Stimulated activated naive CD8-positive, alpha-beta T cell treated with anti-CD3 and anti-CD28 coated beads, Interleukin-15, amount 100 ng/mL, for 72 hours (primary cell): ENCODE measurements around the gene POLA1.
A peak's percentile ranks its signal among the peaks of the same experiment; 100 is the strongest.

Experiments
- ATAC-seq: fragments of 150-1000 bp; cut with Tn5 transposase; 2 replicates; pipeline ENCODE4 v1.10.0; 2021; ENCODE audit warnings: mild to moderate bottlenecking, moderate library complexity
- DNase-seq, 2 donors: peaks; one replicate each; pipeline ENCODE4 v3.0.0; 2021 to 2022
- H3K27ac Mint-ChIP-seq, 2 donors: one replicate each; pipeline ENCODE4 v1.8.0; 2022; ENCODE audit warnings: mild to moderate bottlenecking in 2 of 2, mixed read lengths in 2 of 2, moderate library complexity in 2 of 2
- H3K27me3 Mint-ChIP-seq: one replicate; pipeline ENCODE4 v1.8.0; 2022; ENCODE audit warnings: mixed read lengths
- H3K4me1 Mint-ChIP-seq: one replicate; pipeline ENCODE4 v1.8.0; 2022; ENCODE audit warnings: mild to moderate bottlenecking, mixed read lengths
- H3K4me3 Mint-ChIP-seq, 2 donors: one replicate each; pipeline ENCODE4 v1.8.0; 2022; ENCODE audit warnings: mild to moderate bottlenecking in 2 of 2, mixed read lengths in 2 of 2, moderate library complexity in 1 of 2
- H3K9me3 Mint-ChIP-seq, 2 donors: one replicate each; pipeline ENCODE4 v1.8.0; 2022; ENCODE audit warnings: mixed read lengths in 2 of 2

POLA1 gene

GRCh38 chrX:24673424-24673823 lies 20.3 kb upstream of the POLA1 start:
- Mint-ChIP-seq H3K4me1 (no peaks in the 10 kb centered on the region), H3K27ac (no peak overlapping the region), H3K9me3 (no peaks in the 10 kb centered on the region), H3K4me3 (no peak overlapping the region), H3K27me3 (no peaks in the 10 kb centered on the region)
- ATAC-seq (no peak), DNase-seq (no peak)

DNA sequence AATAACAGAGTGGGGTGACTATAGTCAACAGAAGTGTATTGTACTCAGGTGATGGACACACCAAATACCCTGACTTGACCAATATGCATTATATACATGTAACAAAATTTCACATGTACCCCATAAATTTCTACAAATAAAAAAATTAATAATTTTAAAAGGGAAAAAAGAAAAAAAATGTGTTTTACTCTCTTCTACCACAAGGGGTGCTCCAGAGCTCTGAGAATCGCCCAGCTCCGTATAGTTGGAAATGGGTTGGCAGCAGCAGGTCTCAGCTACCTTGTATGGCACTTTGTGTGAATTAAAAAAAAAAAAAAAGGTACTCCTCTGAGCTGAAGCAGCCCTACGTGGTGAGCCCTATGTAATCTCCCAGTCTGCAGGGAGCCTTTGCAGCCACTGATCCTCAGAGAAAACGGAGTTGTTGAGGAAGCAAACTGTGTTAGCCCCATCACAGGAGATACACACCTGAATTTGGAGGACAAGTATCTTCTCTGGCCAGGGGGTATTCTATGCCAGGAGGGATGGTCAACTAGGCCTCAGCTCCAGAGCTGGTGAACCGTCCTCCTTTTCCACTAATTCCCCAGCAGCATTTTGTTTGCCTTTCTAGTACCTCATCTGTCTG lies 17.2 kb upstream of the POLA1 start:
- ATAC-seq = peak; percentile 48
- DNase-seq = no peak
- Mint-ChIP-seq H3K4me1 (peaks cover 1% of the 10 kb centered on the region), H3K27me3 (no peaks in the 10 kb centered on the region), H3K9me3 (no peaks in the 10 kb centered on the region), H3K27ac (no peak overlapping the region), H3K4me3 (no peak overlapping the region)

GRCh38 chrX:24682739-24683432 lies 10.8 kb upstream of the POLA1 start:
- H3K27me3 Mint-ChIP-seq = no peaks in the 10 kb centered on the region
- H3K4me3 Mint-ChIP-seq = peak overlapping the region; percentile 21 to 39
- H3K27ac Mint-ChIP-seq = peak overlapping the region; percentile 65 to 71
- DNase-seq (peak; percentile 43 to 69), ATAC-seq (peak; percentile 99)
- H3K9me3 Mint-ChIP-seq = peaks cover 4 to 16% of the 10 kb centered on the region in 2 donors
- peaks cover 22% of the 10 kb centered on the region for H3K4me1 Mint-ChIP-seq

DNA sequence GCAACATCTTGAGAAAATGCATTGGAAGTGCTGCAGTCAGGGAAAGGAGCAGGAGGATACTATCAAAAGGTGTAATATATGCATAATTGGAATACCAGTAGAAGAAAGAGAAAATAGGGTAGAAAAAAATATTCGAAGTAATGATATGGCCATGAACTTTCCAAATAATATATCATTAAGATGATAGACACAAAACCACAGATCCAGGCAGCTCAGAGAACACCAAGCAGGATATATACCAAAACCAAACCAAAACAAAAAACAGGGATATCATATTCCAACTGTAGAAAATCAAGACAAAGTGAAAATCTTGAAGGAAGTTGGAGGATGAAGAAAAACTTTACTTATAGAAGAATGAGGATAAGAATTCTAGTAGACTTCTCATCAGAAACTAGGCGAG lies 9.7 kb upstream of the POLA1 start:
- ATAC-seq (no peak), DNase-seq (no peak)
- H3K9me3 Mint-ChIP-seq = peaks cover 4 to 16% of the 10 kb centered on the region in 2 donors
- no peak overlapping the region for H3K27ac Mint-ChIP-seq
- H3K4me1 Mint-ChIP-seq = peaks cover 22% of the 10 kb centered on the region
- no peaks in the 10 kb centered on the region for H3K27me3 Mint-ChIP-seq
- no peak overlapping the region for H3K4me3 Mint-ChIP-seq

- Mint-ChIP-seq H3K4me3 (no peak overlapping the region), H3K27ac (no peak overlapping the region), H3K4me1 (peaks cover 14% of the 10 kb centered on the region), H3K9me3 (no peaks in the 10 kb centered on the region), H3K27me3 (no peaks in the 10 kb centered on the region)
- no peak for ATAC-seq
- DNase-seq = no peak
Observed at GRCh38 chrX:24692305-24692704, 1.4 kb upstream of the POLA1 start.

DNA sequence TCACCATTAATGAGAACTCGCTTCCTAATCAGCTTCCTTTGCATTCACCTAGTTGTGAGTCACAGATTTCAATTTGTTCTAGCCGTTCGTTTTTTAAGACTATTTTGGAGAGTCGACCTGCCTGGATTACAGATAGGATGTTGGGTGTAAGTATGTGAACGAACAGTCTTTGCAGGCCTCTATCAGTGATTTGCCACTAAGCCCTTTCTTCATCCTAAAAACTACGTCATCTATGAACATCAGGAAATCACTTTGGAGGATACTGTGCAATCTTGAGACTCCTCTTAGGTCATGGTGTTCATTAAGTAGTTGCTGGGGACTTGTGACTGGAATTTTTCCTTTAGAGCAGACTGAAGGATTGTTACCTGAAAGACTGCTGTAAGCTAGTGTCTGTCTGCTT lies 1.1 kb downstream of the POLA1 start:
- no peak overlapping the region for H3K27ac Mint-ChIP-seq
- peaks cover 14% of the 10 kb centered on the region for H3K4me1 Mint-ChIP-seq
- no peaks in the 10 kb centered on the region for H3K27me3 Mint-ChIP-seq
- H3K4me3 Mint-ChIP-seq = peak overlapping the region; percentile 83 to 96
- ATAC-seq (no peak), DNase-seq (no peak)
- H3K9me3 Mint-ChIP-seq = no peaks in the 10 kb centered on the region

- no peak overlapping the region for H3K4me3 Mint-ChIP-seq
- no peak for ATAC-seq
Observed at GRCh38 chrX:24696294-24696693, 2.6 kb downstream of the POLA1 start.

DNA sequence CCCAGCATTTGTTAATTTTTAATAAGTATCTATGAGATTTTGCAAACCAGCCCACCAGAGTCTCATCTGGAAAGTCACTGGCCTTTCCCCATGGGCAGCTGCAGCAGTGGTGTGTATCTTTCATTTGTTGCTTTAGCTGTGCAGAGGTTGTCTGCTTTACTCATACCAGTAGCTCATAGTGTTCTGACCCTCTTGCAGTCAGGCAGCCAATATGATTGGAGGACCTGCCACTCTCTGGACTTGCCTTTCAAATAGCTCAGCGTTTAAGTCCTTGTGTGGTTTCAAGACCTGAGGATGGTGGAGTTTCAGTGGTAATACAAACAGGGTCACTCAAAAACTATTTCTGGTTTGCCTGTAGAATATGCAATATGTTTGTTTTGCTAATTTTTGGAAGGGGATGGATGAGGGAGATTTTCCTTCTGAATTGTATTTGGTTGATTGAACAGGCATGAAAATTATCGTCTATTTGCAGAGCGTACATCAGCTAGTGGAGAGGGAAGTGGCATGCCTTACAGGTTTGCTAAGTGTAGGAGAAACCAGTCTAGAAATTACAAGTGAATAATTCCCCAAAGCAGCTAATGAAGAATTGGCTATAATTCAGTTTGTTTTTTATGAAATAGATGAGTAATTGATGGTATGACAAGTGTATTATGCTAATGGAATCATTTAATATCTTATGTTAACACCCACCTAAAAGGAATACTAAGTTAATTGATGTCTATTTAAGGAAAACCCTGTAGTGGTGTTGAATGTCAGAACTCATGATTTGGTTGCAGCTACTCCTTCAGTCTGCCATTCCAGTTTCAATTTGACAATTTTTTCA lies 8.9 kb downstream of the POLA1 start:
- Mint-ChIP-seq H3K4me3 (no peak overlapping the region), H3K27ac (no peak overlapping the region), H3K27me3 (no peaks in the 10 kb centered on the region), H3K9me3 (no peaks in the 10 kb centered on the region), H3K4me1 (peaks cover 6% of the 10 kb centered on the region)
- ATAC-seq = peak; percentile 50
- no peak for DNase-seq

More at GRCh38 chrX:24696294-24696693, 2.6 kb downstream of the POLA1 start:
- Mint-ChIP-seq H3K27ac (no peak overlapping the region), H3K4me1 (peaks cover 14% of the 10 kb centered on the region), H3K27me3 (no peaks in the 10 kb centered on the region), H3K9me3 (no peaks in the 10 kb centered on the region)
- DNase-seq = no peak

- Mint-ChIP-seq H3K4me3 (no peak overlapping the region), H3K4me1 (peaks cover 6% of the 10 kb centered on the region), H3K27me3 (no peaks in the 10 kb centered on the region), H3K9me3 (no peaks in the 10 kb centered on the region), H3K27ac (no peak overlapping the region)
- no peak for ATAC-seq
- no peak for DNase-seq
Observed at GRCh38 chrX:24703185-24703494, 9.4 kb downstream of the POLA1 start.

GRCh38 chrX:24718771-24719170 lies 25.1 kb downstream of the POLA1 start:
- Mint-ChIP-seq H3K27me3 (no peaks in the 10 kb centered on the region), H3K4me1 (no peaks in the 10 kb centered on the region), H3K9me3 (no peaks in the 10 kb centered on the region), H3K27ac (peak overlapping the region in 1 of 2 donors; percentile 60), H3K4me3 (no peak overlapping the region)
- DNase-seq (no peak), ATAC-seq (no peak)

- Mint-ChIP-seq H3K4me3 (no peak overlapping the region), H3K4me1 (no peaks in the 10 kb centered on the region), H3K27me3 (no peaks in the 10 kb centered on the region), H3K27ac (no peak overlapping the region), H3K9me3 (no peaks in the 10 kb centered on the region)
- ATAC-seq (no peak), DNase-seq (no peak)
Observed at GRCh38 chrX:24720036-24720435, 26.3 kb downstream of the POLA1 start.

DNA sequence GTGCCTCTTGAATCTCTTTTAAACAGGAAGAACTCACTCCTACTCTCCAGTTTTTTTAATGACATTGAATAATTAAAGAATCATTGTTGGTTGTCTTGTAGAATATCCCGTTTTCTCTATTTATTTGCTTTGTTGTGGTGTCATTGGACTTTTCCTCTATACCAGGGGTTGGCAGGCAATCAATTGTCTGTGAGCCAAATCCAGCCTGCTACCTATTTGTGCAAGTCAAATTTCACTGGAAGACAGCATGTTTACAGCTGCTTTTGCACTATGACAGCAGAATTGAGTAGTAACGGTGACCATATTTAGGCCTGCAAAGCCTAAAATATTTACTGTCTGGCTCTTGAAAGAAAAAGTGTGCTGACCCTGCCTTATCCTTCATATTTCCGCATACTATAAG lies 34.8 kb downstream of the POLA1 start:
- no peaks in the 10 kb centered on the region for H3K4me1 Mint-ChIP-seq
- no peaks in the 10 kb centered on the region for H3K9me3 Mint-ChIP-seq
- H3K27me3 Mint-ChIP-seq = no peaks in the 10 kb centered on the region
- H3K27ac Mint-ChIP-seq = no peak overlapping the region
- ATAC-seq (no peak), DNase-seq (no peak)
- no peak overlapping the region for H3K4me3 Mint-ChIP-seq

DNA sequence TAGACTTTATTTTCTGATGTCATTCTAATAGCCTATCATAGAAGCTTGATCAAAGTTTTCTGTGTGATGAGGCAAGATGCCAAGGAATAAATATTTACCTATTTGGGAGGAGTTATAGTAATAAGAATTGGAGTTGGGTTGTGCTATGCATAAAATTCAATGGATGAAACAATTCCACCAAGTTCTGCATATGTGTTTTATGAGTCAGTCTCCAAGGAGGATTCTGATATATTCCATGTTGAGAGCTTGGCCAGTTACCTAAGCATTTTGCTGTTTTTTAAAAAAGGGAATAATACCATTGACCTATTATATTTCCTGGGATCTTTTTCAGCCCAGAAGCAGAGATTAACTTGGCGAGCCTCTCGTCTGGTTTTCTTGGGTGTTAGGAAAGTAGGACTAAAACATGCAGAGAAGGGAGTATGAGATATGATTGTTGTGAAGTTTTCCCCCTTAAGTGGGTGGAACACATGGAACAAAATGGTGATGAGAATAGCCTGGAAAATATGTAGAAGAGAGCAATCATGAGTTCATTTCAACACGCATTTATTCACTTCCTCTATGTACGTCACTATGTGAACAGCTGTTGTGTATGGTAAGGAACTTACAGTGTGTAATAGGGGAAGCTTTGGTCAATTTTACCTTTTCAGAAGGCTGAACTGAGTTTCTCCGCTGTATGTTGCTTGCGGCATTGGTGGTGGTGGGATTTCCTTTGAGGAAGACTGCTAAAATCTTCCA lies 39.2 kb downstream of the POLA1 start:
- ATAC-seq (no peak), DNase-seq (no peak)
- H3K4me3 Mint-ChIP-seq = no peak overlapping the region

DNA sequence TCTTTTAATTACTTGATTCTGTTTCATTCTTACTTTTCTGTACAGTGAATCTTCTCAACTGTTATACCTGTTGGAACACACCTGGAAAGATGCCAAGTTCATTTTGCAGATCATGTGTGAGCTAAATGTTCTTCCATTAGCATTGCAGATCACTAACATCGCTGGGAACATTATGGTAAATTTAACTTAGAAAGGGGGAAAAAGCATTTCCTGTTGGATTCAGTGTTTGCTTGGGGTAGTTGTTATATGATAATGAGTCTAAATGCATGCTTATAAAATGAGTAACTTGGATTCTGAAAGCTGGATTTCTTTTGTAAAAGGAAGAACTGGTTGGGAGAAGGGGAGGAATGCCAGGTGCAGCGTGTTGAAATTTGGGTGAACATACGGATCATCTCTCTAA lies 47.6 kb downstream of the POLA1 start:
- ATAC-seq (no peak), DNase-seq (no peak)
- Mint-ChIP-seq H3K4me1 (no peaks in the 10 kb centered on the region), H3K27ac (no peak overlapping the region), H3K4me3 (no peak overlapping the region), H3K27me3 (no peaks in the 10 kb centered on the region), H3K9me3 (no peaks in the 10 kb centered on the region)

More for the DNA sequence above, 39.2 kb downstream of the POLA1 start:
- H3K27me3 Mint-ChIP-seq = no peaks in the 10 kb centered on the region
- H3K4me1 Mint-ChIP-seq = no peaks in the 10 kb centered on the region
- H3K9me3 Mint-ChIP-seq = no peaks in the 10 kb centered on the region
- H3K27ac Mint-ChIP-seq = no peak overlapping the region

GRCh38 chrX:24748196-24748595 lies 54.5 kb downstream of the POLA1 start:
- Mint-ChIP-seq H3K9me3 (no peaks in the 10 kb centered on the region), H3K27ac (no peak overlapping the region), H3K27me3 (no peaks in the 10 kb centered on the region), H3K4me1 (no peaks in the 10 kb centered on the region), H3K4me3 (no peak overlapping the region)
- no peak for DNase-seq
- ATAC-seq = no peak

DNA sequence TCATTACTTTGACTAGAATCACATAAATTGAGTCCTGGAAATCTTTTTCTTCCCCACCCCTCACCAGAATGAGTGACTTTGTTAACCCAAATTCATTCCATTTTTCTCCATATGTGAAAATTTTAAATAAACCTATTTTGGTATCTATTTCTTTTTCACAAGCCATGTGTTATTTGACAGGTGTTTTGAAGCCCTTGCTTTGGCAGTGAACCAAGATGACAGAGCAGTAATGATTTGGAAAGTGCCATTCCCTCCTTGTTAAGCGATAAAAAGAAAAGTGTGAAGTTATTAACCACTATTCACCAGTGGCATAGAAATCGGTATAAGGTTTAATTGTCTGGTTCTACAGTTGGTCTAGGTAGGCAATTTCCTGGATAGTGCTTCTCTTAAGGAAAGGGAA lies 66.1 kb downstream of the POLA1 start:
- Mint-ChIP-seq H3K27ac (no peak overlapping the region), H3K4me3 (no peak overlapping the region), H3K27me3 (no peaks in the 10 kb centered on the region), H3K9me3 (no peaks in the 10 kb centered on the region), H3K4me1 (no peaks in the 10 kb centered on the region)
- no peak for DNase-seq
- ATAC-seq = no peak
